Measurements from ENCODE around the gene TSHZ2.
"Not testable (repeated sequence)": the region's sequence is repeated elsewhere in the genome, so short reads cannot be mapped to it uniquely, and the experiment has no call there.

Gene TSHZ2

DNA sequence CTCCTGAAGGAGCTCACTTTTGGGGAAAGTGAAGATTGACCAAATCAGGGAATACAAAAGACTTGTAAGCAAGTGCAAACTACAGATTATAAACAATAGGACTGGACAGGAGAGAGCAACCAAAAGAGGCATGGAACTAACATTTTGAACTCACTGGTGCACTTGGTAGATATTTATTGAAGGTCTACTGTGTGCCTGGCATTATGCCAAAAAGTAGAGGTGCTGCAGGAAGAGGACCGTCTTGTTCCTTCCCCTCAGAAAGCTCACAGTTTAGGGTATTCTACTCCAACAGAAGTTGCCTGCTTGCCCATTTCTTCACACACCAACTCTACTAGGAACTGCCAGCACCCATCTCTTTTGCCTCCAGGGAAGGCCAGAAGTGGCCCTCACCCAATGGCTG, 10.0 kb upstream of the TSHZ2 start:
- ChIA-PET POLR2A (no interaction called here), CTCF (no interaction called here)
- H3K4me3 ChIP-seq (ENCODE audit: low read depth, low read length) = no peak overlapping the region
- no peak for DNase-seq (ENCODE audit: low read depth, low spot score)
- TF ChIP-seq CTCF (IDR thresholded peaks at IDR 0.05; ENCODE audit: insufficient read depth, low read length, missing control alignments) = no peak

DNA sequence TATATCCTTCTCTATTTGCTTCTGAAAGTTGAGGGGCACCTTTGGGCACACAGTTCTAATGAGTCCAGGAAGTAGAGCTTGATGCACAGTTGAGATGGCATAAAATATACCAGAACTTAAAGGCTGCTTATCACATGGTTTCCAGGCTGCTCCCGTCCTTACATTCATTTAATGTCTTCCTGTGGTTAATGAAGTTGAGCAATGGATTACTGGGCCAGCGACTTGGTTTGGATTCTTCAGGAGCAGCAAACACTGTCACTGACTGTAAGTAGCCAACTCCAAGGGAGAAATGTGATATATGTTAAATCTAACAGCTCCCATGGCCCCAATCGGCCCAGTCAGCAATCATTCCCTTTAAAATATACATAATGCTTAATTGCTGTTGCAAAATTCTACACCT, 9.0 kb upstream of the TSHZ2 start:
- no peak overlapping the region for H3K4me3 ChIP-seq (ENCODE audit: low read depth, low read length)
- ChIA-PET POLR2A (no interaction called here), CTCF (no interaction called here)
- TF ChIP-seq CTCF (IDR thresholded peaks at IDR 0.05; ENCODE audit: insufficient read depth, low read length, missing control alignments) = no peak
- no peak for DNase-seq (ENCODE audit: low read depth, low spot score)

GRCh38 chr20:52964131-52964530, 8.0 kb upstream of the TSHZ2 start:
- ChIA-PET POLR2A (no interaction called here), CTCF (no interaction called here)
- no peak for DNase-seq (ENCODE audit: low read depth, low spot score)
- no peak overlapping the region for H3K4me3 ChIP-seq (ENCODE audit: low read depth, low read length)
- TF ChIP-seq CTCF (IDR thresholded peaks at IDR 0.05; ENCODE audit: insufficient read depth, low read length, missing control alignments) = no peak

DNA sequence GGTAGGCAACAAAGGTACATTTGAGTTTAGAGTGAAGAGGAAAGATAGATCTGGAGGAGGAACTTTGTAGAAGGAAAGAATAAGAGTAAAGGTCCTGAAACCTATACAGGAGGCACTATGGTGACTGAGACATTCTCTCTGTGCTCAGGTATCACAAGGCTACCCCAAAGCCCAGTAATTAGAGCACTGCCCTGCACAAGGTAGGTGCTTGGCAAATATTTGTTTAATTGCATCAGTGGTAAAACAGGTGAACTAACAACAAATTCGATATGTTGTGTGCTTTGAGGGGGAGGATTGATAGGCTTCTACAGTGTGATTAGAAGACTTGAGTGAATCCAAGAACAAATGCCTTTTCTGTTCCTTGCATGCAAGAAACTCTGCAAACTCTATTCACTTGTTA, 6.8 kb upstream of the TSHZ2 start:
- TF ChIP-seq CTCF (IDR thresholded peaks at IDR 0.05; ENCODE audit: insufficient read depth, low read length, missing control alignments) = no peak
- ChIA-PET POLR2A (no interaction called here), CTCF (no interaction called here)
- DNase-seq (ENCODE audit: low read depth, low spot score) = no peak
- no peak overlapping the region for H3K4me3 ChIP-seq (ENCODE audit: low read depth, low read length)

DNA sequence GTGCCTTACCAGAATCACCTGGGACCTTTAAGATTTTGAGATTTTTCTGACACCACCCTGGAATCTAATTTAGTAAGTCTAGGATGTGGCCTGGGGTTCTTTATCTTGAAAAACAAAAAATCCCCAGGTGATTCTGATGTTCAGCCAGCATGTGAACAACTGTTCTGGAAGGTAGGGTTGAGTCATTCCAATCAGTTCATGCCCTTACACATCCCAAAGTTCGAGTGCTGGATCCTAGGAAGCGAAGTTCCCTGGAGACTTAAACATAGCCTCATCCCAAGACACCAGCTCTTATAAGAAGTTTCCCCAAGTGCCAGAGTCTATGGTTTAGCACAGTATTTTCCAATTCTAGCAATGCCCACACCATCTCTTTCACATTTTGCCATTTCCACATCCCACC, 6.3 kb upstream of the TSHZ2 start:
- no peak for DNase-seq (ENCODE audit: low read depth, low spot score)
- CTCF ChIA-PET = no interaction called here
- no peak for TF ChIP-seq CTCF (IDR thresholded peaks at IDR 0.05; ENCODE audit: insufficient read depth, low read length, missing control alignments)
- H3K4me3 ChIP-seq (ENCODE audit: low read depth, low read length) = no peak overlapping the region
- POLR2A ChIA-PET = no interaction called here

- DNase-seq (ENCODE audit: low read depth, low spot score); CTCF ChIA-PET; H3K4me3 ChIP-seq (ENCODE audit: low read depth, low read length); POLR2A ChIA-PET: not testable (repeated sequence)
Observed at GRCh38 chr20:52966543-52966942, 5.6 kb upstream of the TSHZ2 start.

GRCh38 chr20:52971498-52972189, 514 bp upstream of the TSHZ2 start:
- no peak overlapping the region for H3K4me3 ChIP-seq (ENCODE audit: low read depth, low read length)
- POLR2A ChIA-PET = no interaction called here
- CTCF ChIA-PET = no interaction called here
- no peak for TF ChIP-seq CTCF (IDR thresholded peaks at IDR 0.05; ENCODE audit: insufficient read depth, low read length, missing control alignments)
- DNase-seq (ENCODE audit: low read depth, low spot score) = no peak

Data from AG04449 (cell line).